ENCODE results near the gene HNMT. TPM values are rescaled to one million over a fixed set of nuclear protein-coding genes. Genes with fewer than 3 reads are reported as not detected.

HNMT gene
- polyA plus RNA-seq, 1 donor from 2014 or later = not detected

- no peak overlapping the region for H3K27ac ChIP-seq (ENCODE audit: low read length)
- no peak overlapping the region for H3K9ac ChIP-seq (ENCODE audit: low read length)
- no peak overlapping the region for H2AFZ ChIP-seq (ENCODE audit: low read depth, low read length)
- H3K36me3 ChIP-seq (ENCODE audit: insufficient read depth, low read length) = no peaks in the 10 kb centered on the region
- TF ChIP-seq REST (IDR thresholded peaks at IDR 0.05; ENCODE audit: borderline replicate concordance) = no peak
- H3F3A ChIP-seq (ENCODE audit: insufficient read depth, low read length, poor library complexity, severe bottlenecking) = no peaks in the 10 kb centered on the region
- no peak overlapping the region for H3K4me2 ChIP-seq (ENCODE audit: low read length)
- no peaks in the 10 kb centered on the region for H4K20me1 ChIP-seq (ENCODE audit: insufficient read depth)
- no peaks in the 10 kb centered on the region for H3K9me3 ChIP-seq (ENCODE audit: low read length)
- H3K27me3 ChIP-seq (ENCODE audit: insufficient read depth, low read depth, low read length) = no peaks in the 10 kb centered on the region
- no peaks in the 10 kb centered on the region for H3K79me2 ChIP-seq (replicated peaks; ENCODE audit: insufficient read depth, low read length)
- no peaks in the 10 kb centered on the region for H3K9me2 ChIP-seq (ENCODE audit: insufficient read depth, low read length)
- no peak overlapping the region for H3K4me3 ChIP-seq (ENCODE audit: low read length)
Observed at GRCh38 chr2:137957033-137957432, 7.2 kb upstream of the HNMT start.

DNA sequence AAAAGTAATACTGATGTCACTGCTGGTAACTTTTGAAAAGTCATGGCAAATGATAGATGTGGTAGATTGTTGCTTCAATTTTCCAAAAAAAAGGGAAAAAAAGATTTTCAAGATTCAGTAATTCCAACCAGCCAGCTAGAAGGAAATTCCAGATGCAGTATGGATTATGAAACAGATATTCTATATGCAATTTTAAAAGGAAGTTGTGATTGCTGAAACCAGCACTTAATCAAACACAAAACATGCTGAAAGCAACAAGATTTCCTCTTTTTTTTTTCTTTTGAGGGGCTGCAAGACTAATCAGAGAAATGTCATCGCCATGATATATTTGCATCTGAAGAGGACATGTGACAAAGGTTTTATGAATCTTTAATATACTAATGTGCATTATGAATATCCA lies 5.1 kb upstream of the HNMT start:
- Histone ChIP-seq H3K27ac (ENCODE audit: low read length) (no peak overlapping the region), H2AFZ (ENCODE audit: low read depth, low read length) (no peak overlapping the region), H3K4me3 (ENCODE audit: low read length) (no peak overlapping the region), H3K9ac (ENCODE audit: low read length) (no peak overlapping the region), H3K9me3 (ENCODE audit: low read length) (no peaks in the 10 kb centered on the region), H3K36me3 (ENCODE audit: insufficient read depth, low read length) (no peaks in the 10 kb centered on the region), H3K79me2 (replicated peaks; ENCODE audit: insufficient read depth, low read length) (no peaks in the 10 kb centered on the region), H3K4me2 (ENCODE audit: low read length) (no peak overlapping the region), H3K27me3 (ENCODE audit: insufficient read depth, low read depth, low read length) (no peaks in the 10 kb centered on the region), H3F3A (ENCODE audit: insufficient read depth, low read length, poor library complexity, severe bottlenecking) (no peaks in the 10 kb centered on the region), H4K20me1 (ENCODE audit: insufficient read depth) (no peaks in the 10 kb centered on the region), H3K9me2 (ENCODE audit: insufficient read depth, low read length) (no peaks in the 10 kb centered on the region)
- TF ChIP-seq REST (IDR thresholded peaks at IDR 0.05; ENCODE audit: borderline replicate concordance) (no peak), EP300 (conservative IDR thresholded peaks at IDR 0.05; ENCODE audit: poor library complexity, severe bottlenecking) (no peak), MXI1 (conservative IDR thresholded peaks at IDR 0.05; ENCODE audit: poor library complexity, severe bottlenecking) (no peak), EZH2 (IDR thresholded peaks at IDR 0.05; ENCODE audit: borderline replicate concordance, insufficient read depth, low read length, poor library complexity, severe bottlenecking) (no peak)

DNA sequence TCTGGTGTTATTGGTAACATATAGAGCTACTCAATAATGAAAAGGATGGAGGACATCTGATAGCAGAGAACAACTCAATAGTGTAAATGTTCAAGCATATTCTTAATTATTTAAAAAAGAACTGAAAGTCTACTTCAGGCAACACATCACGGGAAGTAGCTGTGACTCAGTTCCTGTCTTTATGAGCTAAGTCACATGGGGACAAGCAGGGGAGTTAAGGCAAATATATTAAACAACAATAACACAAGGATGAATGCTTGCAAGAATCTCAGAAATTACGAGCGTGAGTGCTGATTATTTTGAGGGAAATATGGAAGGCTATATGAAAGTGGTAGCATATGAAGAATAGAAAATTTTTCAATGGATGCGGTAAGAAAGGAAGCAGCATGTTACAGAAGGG lies 4.0 kb upstream of the HNMT start:
- Histone ChIP-seq H3K27me3 (ENCODE audit: insufficient read depth, low read depth, low read length) (no peaks in the 10 kb centered on the region), H3K9ac (ENCODE audit: low read length) (no peak overlapping the region), H3K27ac (ENCODE audit: low read length) (no peak overlapping the region), H3K79me2 (replicated peaks; ENCODE audit: insufficient read depth, low read length) (no peaks in the 10 kb centered on the region), H2AFZ (ENCODE audit: low read depth, low read length) (no peak overlapping the region), H3K9me2 (ENCODE audit: insufficient read depth, low read length) (no peaks in the 10 kb centered on the region), H3F3A (ENCODE audit: insufficient read depth, low read length, poor library complexity, severe bottlenecking) (no peaks in the 10 kb centered on the region), H3K9me3 (ENCODE audit: low read length) (no peaks in the 10 kb centered on the region), H3K4me2 (ENCODE audit: low read length) (no peak overlapping the region), H3K4me3 (ENCODE audit: low read length) (no peak overlapping the region), H4K20me1 (ENCODE audit: insufficient read depth) (no peaks in the 10 kb centered on the region), H3K36me3 (ENCODE audit: insufficient read depth, low read length) (no peaks in the 10 kb centered on the region)
- TF ChIP-seq CTCF (IDR thresholded peaks at IDR 0.05; ENCODE audit: poor library complexity, severe bottlenecking) (no peak), TAF1 (IDR thresholded peaks at IDR 0.05; ENCODE audit: low read depth) (no peak), POLR2AphosphoS5 (IDR thresholded peaks at IDR 0.05) (no peak), EP300 (conservative IDR thresholded peaks at IDR 0.05; ENCODE audit: poor library complexity, severe bottlenecking) (no peak), MXI1 (conservative IDR thresholded peaks at IDR 0.05; ENCODE audit: poor library complexity, severe bottlenecking) (no peak), SMC3 (conservative IDR thresholded peaks at IDR 0.05; ENCODE audit: poor library complexity) (no peak)
